Stimulated activated CD8-positive, alpha-beta memory T cell treated with anti-CD3 and anti-CD28 coated beads, Interleukin-15, amount 100 ng/mL, for 4 hours (primary cell): ENCODE measurements around the gene GPC5.

Source experiments
- DNase-seq, 2 donors: peaks; one replicate each; pipeline ENCODE4 v3.0.0-alpha.2; 2020; ENCODE audit warnings: low read depth in 2 of 2

GPC5 gene

GRCh38 chr13:92362717-92363116, 964.3 kb downstream of the GPC5 start:
- DNase-seq, result no peak

DNA sequence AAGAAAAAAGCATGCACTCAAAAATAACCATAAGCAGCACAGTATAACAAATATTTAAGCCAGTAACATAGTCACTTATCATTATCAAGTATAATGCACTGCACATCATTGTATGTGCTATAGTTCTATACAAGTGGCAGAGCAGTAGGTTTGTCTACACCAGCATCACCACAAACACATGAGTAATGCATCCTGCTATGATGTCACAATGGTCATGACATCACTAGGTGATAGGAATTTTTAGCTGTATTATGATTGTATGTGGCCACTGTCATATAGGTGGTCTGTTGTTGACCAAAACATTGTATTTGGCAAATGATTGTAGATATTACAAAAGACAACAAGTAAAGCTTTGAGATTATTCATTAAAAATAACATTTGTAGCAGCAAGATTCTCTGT, 967.5 kb downstream of the GPC5 start:
- no peak for DNase-seq

- no peak for DNase-seq
Observed at GRCh38 chr13:92377396-92377795, 979.0 kb downstream of the GPC5 start.

DNA sequence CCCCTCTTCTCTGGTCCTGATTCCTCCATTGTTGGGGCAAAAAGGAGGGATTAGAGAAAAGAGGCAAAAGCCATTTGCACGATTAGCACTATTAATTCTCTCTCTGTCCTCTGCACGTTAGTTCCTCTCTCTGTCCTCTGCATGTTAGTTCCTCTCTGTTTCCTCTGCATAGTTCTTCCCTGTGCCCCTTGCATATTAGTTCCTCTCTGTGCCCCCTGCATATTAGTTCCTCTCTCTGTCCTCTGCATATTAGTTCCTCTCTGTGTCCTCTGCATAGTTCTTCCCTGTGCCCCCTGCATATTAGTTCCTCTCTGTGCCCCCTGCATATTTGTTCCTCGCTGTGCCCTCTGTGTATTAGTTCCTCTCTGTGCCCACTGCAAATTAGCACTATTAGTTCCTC, 981.0 kb downstream of the GPC5 start:
- no peak for DNase-seq

DNA sequence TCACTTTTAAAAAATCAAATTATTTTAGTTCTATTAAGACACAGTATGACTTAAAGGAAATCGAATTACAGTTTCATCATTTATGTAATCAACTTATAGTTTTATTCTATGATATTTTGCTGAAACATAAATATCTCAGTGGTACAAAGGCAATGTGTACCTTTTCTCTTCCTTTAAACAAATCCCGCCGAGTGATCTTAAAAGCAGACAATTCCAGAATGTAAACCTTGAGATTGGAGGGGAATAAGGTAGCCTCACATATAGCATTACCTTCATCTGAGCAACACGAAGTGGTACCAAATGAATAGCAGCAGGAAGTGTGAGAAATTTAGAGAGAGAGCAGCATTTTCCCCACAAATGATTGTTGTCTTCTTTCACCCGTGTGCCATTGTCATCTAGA, 986.0 kb downstream of the GPC5 start:
- no peak for DNase-seq

- no peak for DNase-seq
Observed at GRCh38 chr13:92387245-92387644, 988.8 kb downstream of the GPC5 start.

DNA sequence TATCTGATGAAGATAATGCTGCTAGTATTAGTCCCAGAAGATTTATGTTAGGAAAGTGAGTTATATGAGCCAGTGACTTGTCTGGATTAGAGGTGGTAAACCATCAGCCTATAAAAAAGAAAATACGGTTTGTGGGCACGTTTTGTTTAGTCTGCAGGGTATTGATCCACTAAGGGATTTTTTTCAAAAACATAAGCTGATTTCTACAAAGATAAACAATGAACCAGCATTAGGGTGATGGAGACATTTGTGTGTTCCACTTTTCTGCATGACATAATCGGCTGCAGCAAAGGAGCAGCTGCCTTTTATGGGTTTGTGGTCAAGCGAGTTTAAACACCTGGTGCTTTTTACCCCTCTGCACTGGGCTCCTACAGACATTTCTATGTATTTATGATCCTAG, 991.8 kb downstream of the GPC5 start:
- DNase-seq, result no peak

DNA sequence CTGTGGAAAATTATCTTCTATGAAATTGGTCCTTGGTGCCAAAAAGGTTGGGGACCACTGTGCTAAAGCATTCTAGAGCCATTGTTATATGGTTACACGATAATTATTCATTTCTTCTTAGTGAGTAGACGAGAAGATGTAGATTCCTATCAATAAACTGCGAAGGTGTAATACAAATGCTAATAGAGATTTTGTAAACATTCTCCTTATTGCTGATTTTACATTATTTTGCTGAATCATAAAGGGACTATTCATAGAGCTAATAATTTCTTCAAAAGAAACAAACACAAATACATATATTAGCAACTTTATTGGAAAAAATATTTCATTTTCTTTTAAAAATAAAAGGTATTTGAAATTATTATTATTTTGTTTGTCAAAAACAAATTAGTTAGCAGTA, 1005.2 kb downstream of the GPC5 start:
- DNase-seq, result no peak

DNA sequence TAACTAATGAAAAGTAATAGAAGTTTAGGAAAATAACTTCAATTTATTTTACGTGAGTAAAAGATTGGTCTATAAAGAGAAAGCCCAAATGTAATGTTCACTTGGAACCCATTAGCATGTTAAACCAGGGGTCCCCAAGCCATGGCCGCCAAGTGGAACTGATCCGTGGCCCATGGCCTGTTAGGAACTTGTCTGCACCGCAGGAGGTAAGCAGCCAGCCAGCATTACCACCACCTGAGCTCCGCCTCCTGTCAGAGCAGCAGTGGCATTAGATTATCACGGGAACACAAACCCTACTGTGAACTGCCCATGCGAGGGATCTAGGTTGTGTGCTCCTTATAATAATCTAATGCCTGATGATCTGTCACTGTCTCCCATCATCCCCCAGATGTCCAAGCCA, 1009.4 kb downstream of the GPC5 start:
- no peak for DNase-seq

DNA sequence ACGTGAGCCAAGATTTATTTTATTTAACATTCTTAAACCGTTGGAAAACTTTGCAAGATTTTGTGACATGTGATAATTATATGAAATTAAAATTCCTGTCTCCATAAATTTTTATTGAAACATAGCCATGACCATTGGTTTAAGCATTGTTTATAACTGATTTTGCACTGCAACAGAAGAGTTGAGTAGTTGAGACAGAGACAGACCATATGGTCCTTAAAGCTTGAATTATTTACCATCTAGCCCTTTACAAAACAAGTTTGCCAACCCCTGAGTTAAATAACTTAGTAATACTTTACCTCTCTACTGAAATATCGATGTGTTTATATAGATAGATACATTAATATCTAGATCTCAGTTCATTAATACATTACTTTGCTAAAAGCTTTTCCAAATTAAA, 1014.1 kb downstream of the GPC5 start:
- DNase-seq, result no peak

DNA sequence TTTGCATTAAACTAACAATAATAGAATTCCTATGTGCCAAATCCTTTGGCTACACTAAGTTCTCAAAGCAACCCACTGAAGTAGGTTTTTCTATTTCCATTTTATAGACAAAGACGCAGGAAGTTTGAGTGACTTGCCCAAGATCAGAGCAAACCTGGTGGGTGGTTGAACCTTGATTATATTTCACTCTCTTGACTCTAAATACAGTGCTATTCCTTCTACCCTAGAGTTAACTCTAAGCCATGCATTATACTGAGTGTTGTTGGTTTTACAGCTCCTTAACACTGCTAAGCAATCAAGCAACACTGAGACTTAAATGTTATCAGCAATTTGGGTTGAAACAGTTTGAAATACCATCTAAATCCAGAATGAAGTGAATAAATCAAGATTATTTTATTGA, 1014.6 kb downstream of the GPC5 start:
- DNase-seq, result no peak

- DNase-seq, result no peak
Observed at GRCh38 chr13:92413452-92413851, 1015.0 kb downstream of the GPC5 start.

GRCh38 chr13:92414851-92415250, 1016.4 kb downstream of the GPC5 start:
- DNase-seq, result no peak

DNA sequence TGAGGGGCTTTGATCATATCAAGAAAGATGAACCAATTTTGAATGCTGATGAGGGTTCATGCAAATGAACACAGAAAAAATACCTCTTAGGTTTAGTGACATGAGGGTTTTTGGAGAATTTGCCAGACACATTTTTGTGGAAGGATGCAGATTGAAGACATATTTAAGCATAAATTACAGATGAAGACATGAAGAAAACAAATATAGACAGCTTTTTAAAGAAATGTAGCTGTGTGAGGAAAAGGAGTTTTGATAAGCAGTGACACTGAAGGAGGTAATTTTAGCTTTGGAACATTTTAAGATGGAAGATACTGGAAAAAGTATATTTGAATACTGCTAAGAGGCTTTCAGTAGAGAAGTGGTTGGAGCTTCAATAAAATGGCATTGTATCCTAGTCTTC, 1017.4 kb downstream of the GPC5 start:
- DNase-seq, result no peak

GRCh38 chr13:92418818-92419412, 1020.5 kb downstream of the GPC5 start:
- DNase-seq, result no peak

- DNase-seq, result no peak
Observed at GRCh38 chr13:92429231-92429630, 1030.8 kb downstream of the GPC5 start.

DNA sequence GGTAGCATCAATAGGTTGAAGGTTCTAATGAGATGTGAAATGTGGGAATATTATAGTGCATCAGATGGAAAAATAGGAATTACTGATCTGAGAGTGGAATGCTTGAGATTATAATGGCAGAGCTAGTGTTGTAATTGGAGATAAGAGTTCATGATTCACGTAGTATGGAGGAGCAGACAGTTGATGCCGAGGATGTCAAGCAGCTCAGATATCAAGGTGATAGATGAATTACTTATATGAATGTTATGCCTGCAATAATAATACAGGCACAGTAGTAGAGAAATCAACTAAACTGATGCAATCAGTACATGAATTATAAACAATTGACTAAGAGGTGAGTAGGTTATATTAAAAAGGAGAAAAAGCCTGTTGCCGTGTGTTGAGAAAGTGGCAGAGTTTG, 1035.0 kb downstream of the GPC5 start:
- no peak for DNase-seq

- no peak for DNase-seq
Observed at GRCh38 chr13:92433963-92434362, 1035.5 kb downstream of the GPC5 start.

GRCh38 chr13:92436924-92437323, 1038.5 kb downstream of the GPC5 start:
- DNase-seq, result no peak

GRCh38 chr13:92444244-92444643, 1045.8 kb downstream of the GPC5 start:
- no peak for DNase-seq

GRCh38 chr13:92451060-92451459, 1052.6 kb downstream of the GPC5 start:
- no peak for DNase-seq

- DNase-seq, result no peak
Observed at GRCh38 chr13:92452840-92453239, 1054.4 kb downstream of the GPC5 start.

- no peak for DNase-seq
Observed at GRCh38 chr13:92459306-92459705, 1060.9 kb downstream of the GPC5 start.

- DNase-seq, result no peak
Observed at GRCh38 chr13:92460479-92460878, 1062.1 kb downstream of the GPC5 start.

DNA sequence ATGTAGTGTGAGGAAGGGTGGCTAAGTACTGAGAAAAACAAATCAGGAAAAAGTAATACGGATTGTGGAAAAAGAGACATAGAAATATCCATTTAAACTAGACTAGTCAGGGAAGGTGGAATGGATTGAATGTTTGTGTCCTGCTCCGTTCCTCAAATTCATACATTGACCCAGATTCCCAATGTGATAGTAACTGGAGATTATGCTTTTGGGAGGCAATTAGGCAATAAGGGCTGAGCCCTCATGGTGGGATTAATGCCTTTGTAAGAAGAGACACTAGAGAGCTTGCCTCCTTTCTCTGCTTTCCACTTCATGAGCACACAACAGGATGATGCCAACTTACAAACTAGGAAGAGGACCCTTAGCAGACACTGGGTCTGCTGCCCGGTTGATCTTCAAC, 1063.0 kb downstream of the GPC5 start:
- DNase-seq, result no peak
